ENCODE results near the gene ANO8.

DNA sequence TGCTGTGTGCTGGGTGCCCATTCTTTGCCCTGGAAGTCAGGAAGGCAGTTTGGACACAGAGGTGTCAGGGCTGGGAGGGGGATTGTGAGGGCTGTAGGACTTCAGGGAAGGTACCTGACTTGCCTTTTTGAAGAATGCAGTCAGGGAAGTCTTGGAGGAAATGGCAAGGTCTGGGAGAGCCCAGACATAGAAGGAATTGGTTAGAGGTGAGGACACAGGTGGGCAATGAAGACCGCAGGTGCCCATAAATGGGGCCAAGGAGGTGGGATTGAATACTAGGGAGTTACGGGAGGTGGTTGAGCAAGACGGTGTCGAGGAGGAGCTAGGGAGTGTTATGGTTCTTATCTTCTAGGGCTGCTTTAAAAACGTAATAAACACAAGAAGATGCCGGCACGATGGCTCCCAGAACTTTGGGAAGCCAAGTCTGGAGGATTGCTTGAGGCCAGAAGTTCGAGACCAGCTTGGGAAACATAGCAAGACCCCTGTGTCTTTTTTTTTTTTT lies 26.7 kb downstream of the ANO8 start:
- TF ChIP-seq, protein P1, sequence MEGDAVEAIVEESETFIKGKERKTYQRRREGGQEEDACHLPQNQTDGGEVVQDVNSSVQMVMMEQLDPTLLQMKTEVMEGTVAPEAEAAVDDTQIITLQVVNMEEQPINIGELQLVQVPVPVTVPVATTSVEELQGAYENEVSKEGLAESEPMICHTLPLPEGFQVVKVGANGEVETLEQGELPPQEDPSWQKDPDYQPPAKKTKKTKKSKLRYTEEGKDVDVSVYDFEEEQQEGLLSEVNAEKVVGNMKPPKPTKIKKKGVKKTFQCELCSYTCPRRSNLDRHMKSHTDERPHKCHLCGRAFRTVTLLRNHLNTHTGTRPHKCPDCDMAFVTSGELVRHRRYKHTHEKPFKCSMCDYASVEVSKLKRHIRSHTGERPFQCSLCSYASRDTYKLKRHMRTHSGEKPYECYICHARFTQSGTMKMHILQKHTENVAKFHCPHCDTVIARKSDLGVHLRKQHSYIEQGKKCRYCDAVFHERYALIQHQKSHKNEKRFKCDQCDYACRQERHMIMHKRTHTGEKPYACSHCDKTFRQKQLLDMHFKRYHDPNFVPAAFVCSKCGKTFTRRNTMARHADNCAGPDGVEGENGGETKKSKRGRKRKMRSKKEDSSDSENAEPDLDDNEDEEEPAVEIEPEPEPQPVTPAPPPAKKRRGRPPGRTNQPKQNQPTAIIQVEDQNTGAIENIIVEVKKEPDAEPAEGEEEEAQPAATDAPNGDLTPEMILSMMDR (conservative IDR thresholded peaks at IDR 0.05 in 1 of 2, IDR thresholded peaks at IDR 0.05 in 1 of 2; ENCODE audit: low read depth in 1 of 2, low read length in 2 of 2): no peak
- TF ChIP-seq EZH2 (IDR thresholded peaks at IDR 0.05; ENCODE audit: low read length, missing control alignments): no peak
